Fibroblast of skin of back (primary cell): Measurements from ENCODE around the gene TPRN.

Experiments used
- DNase-seq: peaks from one replicate; pipeline ENCODE4 v3.0.0-alpha.2; 2013

The TPRN gene

DNA sequence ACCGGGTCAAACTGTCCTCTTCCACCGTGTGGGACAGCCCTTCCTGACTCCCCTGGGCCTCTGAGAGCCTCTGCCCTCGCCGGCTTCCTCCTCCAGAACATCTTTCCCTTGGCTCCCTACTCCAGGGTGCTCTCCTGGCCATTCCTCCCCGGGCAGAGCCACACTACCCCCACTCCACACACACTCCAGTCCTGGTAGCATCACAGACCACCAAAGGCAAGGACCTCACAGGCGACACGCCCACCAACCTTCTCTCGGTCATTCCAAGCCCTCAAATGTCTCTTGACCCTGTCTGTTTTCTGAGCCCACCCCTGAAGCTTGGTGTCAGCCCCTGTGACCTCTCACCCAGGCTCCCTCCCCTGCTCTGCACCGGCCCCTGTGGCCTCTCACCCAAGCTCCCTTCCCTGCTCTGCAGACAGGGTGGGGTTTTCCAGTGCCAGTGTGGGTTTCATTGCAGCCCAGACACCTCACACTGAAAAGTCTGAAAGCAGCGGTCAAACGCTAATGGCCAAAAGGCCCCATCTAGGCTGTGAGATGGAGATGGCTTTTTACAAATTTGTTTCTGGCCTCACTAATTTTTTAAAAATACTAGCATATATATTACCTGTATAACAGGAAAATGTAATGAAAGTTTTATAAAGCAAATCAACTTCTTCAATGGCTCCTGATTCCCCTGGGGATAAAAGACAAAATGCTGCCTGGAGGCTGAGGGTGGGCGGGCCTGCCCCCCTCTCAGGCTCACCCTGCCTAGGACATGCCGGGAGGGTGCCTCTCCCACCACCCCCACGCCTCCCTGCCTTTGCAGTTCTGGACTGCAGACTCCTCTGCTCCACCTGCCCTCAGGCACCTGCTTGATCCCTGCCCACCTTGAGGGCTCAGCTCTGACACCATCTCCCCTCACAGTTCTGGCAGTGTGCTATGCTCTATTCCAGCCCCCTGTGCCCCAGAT, 41.2 kb downstream of the TPRN start:
- no peak for DNase-seq

DNA sequence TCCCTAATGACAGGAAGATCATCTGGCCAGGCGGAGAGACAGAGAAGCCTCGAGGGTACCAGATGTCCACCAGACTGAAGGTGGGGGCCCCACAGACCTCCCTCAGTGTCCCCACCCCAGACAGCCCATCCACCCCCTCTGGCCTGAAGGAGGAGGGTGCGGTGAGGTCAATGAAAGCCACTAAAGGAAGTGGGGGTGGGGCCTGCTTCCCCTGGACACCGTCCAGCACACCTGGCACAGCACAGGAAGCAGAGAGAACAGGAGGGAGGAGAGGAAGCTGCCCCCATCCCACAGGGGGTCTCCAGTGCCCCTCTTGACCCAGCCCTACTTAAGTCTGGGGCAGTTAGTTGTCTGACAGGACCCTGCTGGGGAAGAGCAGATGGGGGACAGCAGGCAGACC, 41.9 kb downstream of the TPRN start:
- DNase-seq = no peak

DNA sequence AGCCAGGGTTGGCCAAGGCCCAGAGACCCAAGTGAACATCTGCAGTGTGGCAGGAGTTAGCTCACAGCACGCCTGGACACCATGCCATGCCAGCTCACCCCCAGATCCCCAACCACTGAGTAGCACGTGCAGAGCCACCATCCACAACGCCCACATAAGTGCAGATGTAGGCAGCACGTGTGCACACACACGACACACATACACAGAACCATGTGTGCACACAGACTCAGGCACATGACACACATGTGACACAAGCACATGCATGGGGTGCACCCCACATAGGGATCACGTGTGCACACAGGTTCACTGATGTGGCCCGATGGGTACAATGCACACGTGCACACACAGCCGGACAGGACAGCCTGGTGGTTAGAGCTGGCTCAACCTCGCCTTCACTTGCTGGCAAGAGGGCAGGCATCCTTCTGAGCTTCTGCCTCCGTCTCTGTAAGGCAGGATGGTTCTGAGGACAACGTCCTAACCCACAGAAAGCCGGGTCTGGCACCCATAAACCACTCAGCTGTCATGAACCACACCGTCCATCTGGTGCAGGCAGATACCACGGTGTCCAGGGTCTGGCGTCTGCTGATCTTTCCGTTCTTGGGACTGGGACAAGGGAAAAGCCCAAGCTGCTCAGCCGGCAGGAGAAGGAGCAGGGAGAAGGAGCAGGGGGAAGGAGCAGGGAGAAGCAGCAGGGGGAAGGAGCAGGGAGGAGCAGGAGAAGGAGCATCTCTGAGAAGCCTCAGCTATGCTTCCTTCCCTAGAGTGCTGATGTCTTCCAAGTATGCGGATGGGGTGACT, 42.7 kb downstream of the TPRN start:
- DNase-seq = no peak

DNA sequence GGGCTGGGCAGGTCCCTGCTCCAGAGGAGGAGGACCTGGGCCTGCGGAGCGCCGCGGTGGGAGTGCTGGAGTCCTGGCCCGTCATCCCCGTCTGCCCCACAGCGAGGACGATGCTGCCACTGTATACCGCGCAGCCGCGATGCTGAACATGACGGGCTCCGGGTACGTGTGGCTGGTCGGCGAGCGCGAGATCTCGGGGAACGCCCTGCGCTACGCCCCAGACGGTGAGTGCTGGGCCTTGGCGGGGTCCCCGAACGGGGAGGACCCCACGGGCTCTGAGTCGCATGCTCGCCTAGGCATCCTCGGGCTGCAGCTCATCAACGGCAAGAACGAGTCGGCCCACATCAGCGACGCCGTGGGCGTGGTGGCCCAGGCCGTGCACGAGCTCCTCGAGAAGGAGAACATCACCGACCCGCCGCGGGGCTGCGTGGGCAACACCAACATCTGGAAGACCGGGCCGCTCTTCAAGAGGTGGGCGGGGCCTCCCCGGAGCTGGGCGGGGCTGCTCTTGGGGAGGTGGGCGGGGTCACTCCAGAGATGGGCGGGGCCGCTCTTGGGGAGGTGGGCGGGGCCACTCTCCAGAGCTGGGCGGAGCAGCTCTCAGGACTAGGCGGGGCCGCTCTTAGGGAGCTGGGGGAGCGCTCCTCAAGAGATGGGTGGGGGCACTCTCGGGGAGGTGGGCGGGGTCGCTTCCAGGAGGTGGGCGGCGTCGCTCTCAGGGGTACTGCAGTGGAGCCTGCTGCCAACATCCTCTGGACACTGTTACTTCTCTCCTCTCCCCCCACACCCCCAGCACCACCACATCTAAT, 43.8 kb downstream of the TPRN start:
- no peak for DNase-seq

DNA sequence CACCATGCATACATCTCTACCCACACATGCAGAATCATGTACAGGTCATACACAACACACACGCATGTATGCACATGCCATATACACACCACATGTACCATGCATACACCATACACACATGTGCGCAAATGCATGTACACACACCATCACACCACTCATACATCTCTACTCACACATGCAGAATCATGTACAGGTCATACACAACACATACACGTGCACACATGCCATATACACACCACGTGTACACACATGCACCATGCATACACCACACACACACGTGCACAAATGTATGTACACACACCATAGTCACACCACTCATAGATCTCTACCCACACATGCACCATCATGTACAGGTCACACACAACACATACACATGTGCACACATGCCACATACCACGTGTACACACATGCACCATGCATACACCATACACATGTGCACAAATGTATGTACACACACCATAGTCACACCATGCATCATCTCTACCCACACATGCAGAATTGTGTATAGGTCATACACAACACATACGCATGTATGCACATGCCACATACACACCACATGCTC, 47.6 kb downstream of the TPRN start:
- DNase-seq = no peak

DNA sequence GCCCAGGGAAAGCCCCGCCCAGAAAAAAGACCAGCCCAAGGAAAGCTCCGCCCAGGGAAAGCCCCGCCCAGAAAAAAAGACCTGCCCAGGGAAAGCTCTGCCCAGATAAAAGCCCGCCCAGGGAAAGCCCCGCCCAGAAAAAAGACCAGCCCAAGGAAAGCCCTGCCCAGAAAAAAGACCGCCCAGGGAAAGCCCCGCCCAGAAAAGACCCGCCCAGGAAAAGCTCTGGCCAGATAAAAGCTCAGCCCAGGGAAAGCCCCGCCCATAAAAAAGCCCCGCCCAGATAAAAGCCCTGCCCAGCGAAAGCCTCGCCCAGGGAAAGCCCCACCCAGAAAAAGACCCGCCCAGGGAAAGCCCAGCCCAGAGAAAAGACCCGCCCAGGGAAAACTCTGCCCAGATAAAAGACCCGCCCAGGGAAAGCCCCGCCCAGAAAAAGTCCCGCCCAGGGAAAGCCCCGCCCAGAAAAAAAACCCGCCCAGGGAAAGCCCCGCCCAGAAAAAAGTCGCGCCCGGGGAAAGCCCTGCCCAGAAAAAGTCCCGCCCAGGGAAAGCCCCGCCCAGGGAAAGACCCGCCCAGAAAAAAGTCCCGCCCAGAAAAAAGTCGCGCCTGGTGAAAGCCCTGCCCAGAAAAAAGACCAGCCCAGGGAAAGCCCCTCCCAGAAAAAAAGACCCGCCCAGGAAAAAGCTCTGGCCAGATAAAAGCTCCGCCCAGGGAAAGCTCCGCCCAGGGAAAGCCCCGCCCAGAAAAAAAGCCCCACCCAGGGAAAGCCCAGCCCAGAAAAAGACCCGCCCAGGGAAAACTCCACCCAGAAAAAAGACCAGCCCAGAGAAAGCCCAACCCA, 49.7 kb downstream of the TPRN start:
- DNase-seq = peak; percentile 34

DNA sequence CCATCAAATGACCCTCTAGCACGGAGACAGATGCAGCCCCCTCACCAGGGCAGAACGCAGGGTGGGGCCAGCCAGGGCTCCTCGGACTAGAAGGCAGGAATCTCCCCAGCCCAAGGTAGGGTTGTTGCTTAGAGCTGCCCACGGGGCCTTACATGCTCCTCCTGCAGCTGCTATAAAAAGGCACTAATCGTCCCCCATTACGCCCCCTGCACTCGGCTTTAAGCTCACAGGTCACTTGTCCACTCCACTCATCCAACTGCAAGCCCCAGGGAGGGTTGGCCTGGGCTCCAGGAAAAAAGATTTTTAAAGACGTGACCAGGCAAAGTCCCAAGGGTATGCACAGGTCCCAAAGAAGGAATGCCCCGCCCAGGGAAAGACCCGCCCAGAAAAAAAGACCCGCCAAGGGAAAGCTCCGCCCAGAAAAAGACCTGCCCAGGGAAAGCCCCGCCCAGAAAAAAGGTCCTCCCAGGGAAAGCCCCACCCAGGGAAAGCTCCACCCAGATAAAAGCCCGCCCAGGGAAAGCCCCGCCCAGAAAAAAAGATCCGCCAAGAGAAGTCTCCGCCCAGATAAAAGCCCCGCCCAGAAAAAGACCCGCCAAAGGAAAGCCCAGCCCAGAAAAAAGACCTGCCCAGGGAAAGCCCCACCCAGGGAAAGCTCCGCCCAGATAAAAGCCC, 50.5 kb downstream of the TPRN start:
- no peak for DNase-seq

DNA sequence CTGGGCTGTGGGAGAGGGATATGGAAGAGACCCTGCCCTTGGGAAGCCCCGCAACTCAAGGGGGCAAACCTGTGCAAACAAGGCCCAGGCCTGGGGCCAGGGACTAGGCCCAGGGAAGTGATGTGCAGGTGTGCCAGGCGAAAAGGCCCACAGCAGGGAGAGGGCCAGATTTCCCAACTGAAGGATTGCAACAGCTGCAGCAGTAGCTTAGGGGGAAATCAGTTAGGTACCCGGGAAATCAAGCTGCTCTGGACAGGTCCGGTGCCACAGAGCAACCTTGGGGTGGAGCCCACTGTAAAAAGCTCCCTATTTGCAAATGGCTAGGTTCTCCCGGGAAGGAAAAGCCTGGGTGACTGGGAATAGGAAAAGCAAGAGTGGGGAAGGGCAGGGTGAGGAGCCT, 51.2 kb downstream of the TPRN start:
- no peak for DNase-seq

DNA sequence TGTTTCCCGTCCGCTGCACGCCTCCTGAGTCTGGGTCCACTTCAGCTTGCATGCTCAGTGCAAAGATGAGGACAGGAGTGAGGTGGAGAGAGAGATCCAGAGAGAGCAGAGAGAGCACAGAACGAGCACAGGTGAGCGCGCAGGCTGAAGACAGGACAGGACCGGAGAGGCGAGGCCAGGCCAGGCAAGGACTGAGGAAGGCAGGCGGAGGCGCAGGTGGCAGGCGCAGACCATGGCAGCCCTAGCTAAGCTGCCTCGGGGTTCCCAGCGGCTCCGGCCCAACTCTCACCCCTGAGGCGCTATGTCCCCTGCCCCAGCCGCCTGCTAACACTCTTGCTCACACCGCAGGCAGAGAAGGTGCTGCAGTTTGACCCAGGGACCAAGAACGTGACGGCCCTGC, 51.9 kb downstream of the TPRN start:
- no peak for DNase-seq

DNA sequence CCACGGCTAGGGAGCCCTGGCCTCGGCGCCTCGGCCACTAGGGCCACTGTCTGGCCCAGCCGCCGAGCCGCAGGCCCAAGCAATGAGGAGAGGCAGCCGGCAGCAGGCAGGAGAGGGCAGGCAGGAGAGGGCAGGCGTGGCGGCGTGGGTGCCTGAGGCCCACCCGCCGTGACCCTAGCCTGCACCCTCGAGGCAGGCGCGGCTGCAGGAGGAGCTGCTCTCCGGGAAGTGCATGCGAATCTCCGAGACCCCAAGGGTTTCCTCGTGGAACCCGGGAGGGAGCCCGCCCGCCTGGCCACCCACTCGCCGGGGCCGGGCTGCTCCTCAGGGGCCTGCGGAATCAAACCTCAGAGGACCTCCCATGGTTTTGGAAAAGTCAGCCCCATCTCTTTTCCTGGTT, 52.3 kb downstream of the TPRN start:
- DNase-seq = no peak

DNA sequence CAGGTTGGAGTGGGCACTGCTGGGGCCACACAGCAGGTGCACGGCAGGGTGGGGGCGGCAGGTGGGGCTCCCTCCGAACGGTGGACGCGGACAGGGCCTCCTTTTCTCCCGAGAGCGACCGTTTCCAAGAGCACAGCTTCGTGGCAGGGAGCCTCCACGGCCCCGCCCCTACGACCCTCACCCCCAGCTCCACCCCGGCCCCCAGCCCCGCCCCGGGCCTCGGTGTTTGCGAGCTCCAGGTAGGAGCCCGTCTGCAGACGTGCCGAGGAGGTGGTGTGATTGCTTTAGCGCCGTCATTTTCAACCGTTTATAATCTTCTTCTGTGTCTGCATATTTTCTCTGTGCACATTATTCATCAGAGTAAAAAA, 52.8 kb downstream of the TPRN start:
- no peak for DNase-seq

DNA sequence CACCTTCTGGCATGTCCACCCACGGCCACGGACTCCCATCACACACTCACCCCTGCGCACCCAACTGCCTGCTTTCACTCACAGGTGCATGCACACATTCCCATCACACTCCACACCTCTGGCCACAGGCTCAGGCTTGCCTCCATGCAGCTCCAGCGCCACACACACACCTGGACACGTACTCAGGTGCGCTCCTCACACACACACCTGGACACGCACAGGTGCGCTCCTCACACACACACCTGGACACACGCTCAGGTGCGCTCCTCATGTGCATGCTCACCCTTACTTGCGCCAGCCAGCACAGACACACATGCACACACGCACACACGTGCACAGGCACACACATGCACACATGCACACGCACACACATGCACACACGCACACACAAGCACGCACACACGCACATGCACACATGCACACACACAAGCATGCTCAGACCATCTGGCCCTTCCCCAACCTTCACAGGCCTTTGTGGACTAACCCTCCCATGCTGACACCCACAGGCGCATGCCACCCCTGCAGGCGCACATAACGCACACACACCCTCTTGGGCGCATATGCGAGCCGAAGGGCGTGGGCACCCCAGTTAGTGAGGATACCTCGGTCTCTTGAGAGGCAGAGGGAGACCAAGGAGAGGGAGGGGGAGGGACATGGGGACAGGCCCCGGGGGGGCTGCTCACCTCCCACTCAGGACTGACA, 53.3 kb downstream of the TPRN start:
- no peak for DNase-seq

DNA sequence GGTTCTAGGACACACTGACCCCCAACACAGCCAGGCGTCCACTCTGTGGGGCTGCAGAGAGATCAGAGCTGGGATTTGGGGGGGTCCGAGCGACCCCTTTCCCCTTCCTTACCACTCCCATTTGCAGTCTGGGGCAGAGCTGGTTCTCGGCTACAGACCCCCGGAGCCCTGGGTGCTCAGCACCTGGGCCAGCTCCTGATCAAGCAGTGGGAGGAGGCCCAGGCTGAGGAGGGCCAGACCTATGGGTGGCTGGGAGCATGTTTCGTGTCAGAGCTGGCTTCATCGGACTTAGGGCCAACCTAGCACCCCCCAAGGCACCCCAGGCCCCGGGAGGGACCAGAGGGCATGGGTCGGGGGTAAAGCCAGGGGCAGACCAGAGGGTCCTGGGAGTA, 54.0 kb downstream of the TPRN start:
- DNase-seq = no peak

DNA sequence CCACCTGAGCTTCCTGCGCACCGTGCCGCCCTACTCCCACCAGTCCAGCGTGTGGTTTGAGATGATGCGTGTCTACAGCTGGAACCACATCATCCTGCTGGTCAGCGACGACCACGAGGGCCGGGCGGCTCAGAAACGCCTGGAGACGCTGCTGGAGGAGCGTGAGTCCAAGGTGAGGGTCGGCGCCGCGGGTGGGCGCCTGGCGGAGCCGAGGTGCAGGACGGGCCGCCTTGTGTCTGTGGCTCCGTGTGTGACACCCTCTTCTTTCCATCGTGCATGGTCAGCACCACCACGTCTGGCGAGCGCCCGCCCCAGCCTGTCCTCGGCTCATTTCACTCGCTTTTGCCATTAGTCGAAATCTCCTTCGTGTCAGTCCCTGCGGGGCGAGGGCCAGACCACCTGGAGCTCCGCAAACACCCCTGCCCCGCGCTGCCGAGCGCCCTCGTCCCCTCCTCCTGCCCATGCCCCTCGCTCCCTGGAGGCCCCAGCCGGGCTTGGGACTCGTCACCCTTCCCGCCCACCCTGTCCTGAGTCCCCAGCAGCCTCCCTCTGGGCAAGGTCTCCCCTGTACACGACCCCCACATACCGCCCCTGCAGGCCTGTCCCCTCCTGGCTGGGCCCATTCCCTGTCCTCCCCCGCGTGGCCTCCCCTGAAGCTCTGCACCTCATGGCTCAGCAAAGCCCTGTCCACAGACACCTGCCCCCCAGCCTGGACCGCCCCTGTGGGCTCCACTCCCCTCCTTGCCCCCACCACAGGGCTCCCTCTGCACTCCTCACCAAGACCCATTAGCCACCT, 54.6 kb downstream of the TPRN start:
- DNase-seq = no peak

DNA sequence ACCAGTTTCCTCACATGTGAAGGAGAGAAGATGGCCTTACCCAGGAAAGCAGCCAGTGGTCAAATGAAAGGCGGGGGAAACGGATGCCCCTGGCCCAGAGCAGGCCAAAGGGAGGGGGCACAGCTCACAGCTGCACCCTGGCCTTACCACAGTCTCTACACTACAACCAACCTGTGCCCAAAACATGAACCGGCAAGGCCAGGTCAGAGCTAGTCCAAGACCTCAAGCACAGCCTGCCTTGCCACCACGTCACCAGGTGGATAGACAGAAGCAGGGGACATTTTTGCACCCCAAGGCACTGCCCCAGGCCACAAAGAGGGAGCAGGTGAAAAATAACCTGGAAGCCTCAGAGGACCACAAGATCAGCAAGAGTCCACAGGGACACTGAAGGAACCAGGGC, 57.1 kb downstream of the TPRN start:
- no peak for DNase-seq

DNA sequence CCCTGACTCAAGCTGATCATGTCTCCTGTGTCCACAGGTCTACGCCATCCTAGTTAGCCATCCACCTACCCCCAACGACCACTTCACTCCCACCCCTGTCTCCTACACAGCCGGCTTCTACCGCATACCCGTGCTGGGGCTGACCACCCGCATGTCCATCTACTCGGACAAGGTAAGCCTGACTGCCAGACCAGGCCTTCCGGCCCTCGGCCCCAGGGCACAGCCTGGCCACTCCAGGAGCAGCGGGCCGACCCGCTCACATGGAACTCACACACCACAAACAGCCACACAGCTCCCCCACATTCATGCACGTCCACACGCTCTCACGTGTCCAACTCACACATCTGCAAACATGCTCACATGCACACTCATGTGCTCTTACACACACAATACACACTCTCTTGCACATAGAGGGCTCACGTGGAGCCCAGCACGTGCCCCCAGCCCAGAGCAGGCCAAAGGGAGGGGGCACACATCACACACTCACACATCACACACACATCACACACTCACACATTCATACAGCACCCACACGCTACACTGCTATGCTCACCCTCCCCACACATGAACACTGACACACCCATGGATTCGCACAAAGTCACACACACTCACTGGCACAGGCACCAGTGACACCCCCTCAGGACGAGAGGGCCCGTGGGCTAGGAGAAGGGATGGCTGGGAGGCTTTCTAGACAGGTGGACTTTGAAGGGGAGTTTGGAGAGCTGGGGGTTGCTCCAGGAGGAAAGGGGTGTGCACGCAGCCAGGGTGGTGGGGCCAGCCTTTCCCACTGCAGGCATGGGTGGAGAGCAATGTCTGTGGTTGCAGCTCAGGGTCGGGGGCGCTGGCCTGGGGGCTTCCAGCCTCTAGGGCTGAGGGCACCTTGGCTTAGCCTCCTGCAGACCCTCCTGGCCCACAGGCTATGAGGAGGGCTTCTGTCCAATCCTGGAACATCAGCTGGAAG, 58.3 kb downstream of the TPRN start:
- no peak for DNase-seq
